Ishikawa (cell line): Measurements from ENCODE around the gene XXYLT1.
A peak's percentile ranks its signal among the peaks of the same experiment; 100 is the strongest.

ENCODE experiments used
- CEBPB ChIP-seq: IDR thresholded peaks from 2 replicates; pipeline ENCODE4 v1.6.1; 2012
- CREB1 ChIP-seq: IDR thresholded peaks from 2 replicates; pipeline ENCODE4 v1.6.1; 2012; ENCODE audit warnings: low read depth
- EGR1 ChIP-seq: IDR thresholded peaks from 2 replicates; pipeline ENCODE4 v1.6.1; 2012
- EP300 ChIP-seq: IDR thresholded peaks from 2 replicates; pipeline ENCODE4 v1.6.1; 2012; ENCODE audit warnings: borderline replicate concordance
- FOXM1 ChIP-seq: IDR thresholded peaks from 2 replicates; pipeline ENCODE4 v1.6.1; 2012; ENCODE audit warnings: low read depth, borderline replicate concordance
- MAX ChIP-seq: IDR thresholded peaks from 2 replicates; pipeline ENCODE4 v1.6.1; 2012
- NFIC ChIP-seq: IDR thresholded peaks from 2 replicates; pipeline ENCODE4 v1.6.1; 2012
- RAD21 ChIP-seq: IDR thresholded peaks from 2 replicates; pipeline ENCODE4 v1.6.1; 2012; ENCODE audit warnings: low read depth
- REST ChIP-seq: IDR thresholded peaks from 2 replicates; pipeline ENCODE4 v1.6.1; 2012; ENCODE audit warnings: low read depth, mild to moderate bottlenecking
- TAF1 ChIP-seq: IDR thresholded peaks from 2 replicates; pipeline ENCODE4 v1.6.1; 2012; ENCODE audit warnings: low read depth, mild to moderate bottlenecking
- TCF12 ChIP-seq: IDR thresholded peaks from 2 replicates; pipeline ENCODE4 v1.6.1; 2012; ENCODE audit warnings: low read depth
- TEAD4 ChIP-seq: IDR thresholded peaks from 2 replicates; pipeline ENCODE4 v1.6.1; 2012
- YY1 ChIP-seq: IDR thresholded peaks from 2 replicates; pipeline ENCODE4 v1.6.1; 2012; ENCODE audit warnings: low read depth
- ZBTB7A ChIP-seq: IDR thresholded peaks from 2 replicates; pipeline ENCODE4 v1.6.1; 2012; ENCODE audit warnings: low read depth
- TF ChIP-seq, protein P1 (sequence below): IDR thresholded peaks from 2 replicates; pipeline ENCODE4 v1.6.1; 2012

Gene XXYLT1

GRCh38 chr3:195224980-195225580 lies 45.9 kb downstream of the XXYLT1 start:
- no peak for TF ChIP-seq CREB1
- TF ChIP-seq FOXM1, result no peak
- TF ChIP-seq REST, result no peak
- TF ChIP-seq TEAD4, result no peak
- TF ChIP-seq ZBTB7A, result no peak
- no peak for TF ChIP-seq EP300
- TF ChIP-seq MAX, result no peak
- no peak for TF ChIP-seq NFIC
- TF ChIP-seq, protein P1, sequence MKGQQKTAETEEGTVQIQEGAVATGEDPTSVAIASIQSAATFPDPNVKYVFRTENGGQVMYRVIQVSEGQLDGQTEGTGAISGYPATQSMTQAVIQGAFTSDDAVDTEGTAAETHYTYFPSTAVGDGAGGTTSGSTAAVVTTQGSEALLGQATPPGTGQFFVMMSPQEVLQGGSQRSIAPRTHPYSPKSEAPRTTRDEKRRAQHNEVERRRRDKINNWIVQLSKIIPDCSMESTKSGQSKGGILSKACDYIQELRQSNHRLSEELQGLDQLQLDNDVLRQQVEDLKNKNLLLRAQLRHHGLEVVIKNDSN, result no peak
- TF ChIP-seq EGR1, result no peak
- TF ChIP-seq TAF1, result no peak
- no peak for TF ChIP-seq YY1
- TF ChIP-seq TCF12, result no peak
- TF ChIP-seq RAD21, result no peak
- TF ChIP-seq CEBPB, result no peak

GRCh38 chr3:195224156-195224979 lies 46.6 kb downstream of the XXYLT1 start:
- TF ChIP-seq TAF1 (0 out of 2 replicates have a peak, but pooled peaks have one; percentile 25), EP300 (no peak), FOXM1 (no peak), NFIC (0 out of 2 replicates have a peak, but pooled peaks have one; percentile 28), ZBTB7A (no peak), TEAD4 (0 out of 2 replicates have a peak, but pooled peaks have one; percentile 36), EGR1 (no peak), CEBPB (no peak), TCF12 (0 out of 2 replicates have a peak, but pooled peaks have one; percentile 27), CREB1 (no peak), MAX (peak; percentile 69), REST (no peak), YY1 (no peak), RAD21 (peak; percentile 12; the same call in 1 of the 2 replicates)
- TF ChIP-seq, protein P1, result 0 out of 2 replicates have a peak, but pooled peaks have one; percentile 27

DNA sequence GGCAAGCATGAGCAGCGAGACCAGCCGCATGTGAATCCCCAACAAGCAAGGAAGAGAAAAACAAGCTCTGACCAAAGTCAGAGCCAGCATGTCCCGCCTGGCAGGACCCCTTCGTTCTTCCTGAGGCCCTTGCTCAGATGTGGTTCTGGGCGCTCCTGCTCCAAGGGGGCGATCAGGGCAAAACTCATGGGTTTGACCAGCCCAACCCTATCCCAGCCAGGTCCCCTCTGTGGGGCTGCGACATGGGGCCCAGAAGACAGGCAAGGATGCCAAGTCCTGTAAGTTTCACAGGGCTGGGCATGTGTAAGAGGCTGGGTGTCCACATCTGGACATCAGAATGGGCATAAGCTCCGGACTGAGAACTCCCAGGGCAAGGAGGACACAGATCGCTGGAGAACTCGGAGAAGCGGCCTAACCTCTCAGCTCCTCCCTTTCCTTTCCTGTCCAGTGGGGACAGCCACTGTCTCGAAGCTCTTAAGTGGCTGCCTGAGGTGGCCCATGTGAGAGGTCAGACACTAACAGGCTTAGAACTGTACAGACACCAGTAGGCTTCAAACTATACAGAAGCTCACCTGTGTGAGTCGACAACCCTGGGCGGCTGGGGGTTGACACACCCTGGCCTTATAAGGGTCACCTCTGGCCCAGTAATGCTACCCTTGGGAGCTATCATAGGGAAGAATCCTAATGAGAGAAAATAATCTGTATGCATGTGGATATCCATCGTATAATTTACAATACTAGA lies 48.9 kb downstream of the XXYLT1 start:
- TF ChIP-seq REST (no peak), CREB1 (no peak)
